HG03064 (cell line): ENCODE results near the gene DHX40.
"Not testable (repeated sequence)": the region's sequence is repeated elsewhere in the genome, so short reads cannot be mapped to it uniquely, and the experiment has no call there.

Experiments used
- ATAC-seq: cut with Tn5 transposase; IDR thresholded peaks from one replicate; pipeline ENCODE4 v1.9.1; 2021; ENCODE audit warnings: low read depth; ENCODE audit not compliant: unreplicated experiment

The DHX40 gene

GRCh38 chr17:59565171-59565958 is at the start of gene DHX40:
Gene DHX40 (plus strand): TSS chr17:59565610. CDS start chr17:59565672, 62 bp downstream.
- no peak for ATAC-seq

- ATAC-seq, result no peak
Observed at GRCh38 chr17:59516451-59516850, 49.0 kb upstream of the DHX40 start.

GRCh38 chr17:59519132-59519531 is 46.3 kb upstream of the DHX40 start:
- ATAC-seq, result no peak

GRCh38 chr17:59520251-59520650 is 45.2 kb upstream of the DHX40 start:
- no peak for ATAC-seq

GRCh38 chr17:59521465-59522126 is 43.8 kb upstream of the DHX40 start:
- ATAC-seq, result no peak

GRCh38 chr17:59524930-59525329 is 40.5 kb upstream of the DHX40 start:
- ATAC-seq, result not testable (repeated sequence)

- ATAC-seq, result no peak
Observed at GRCh38 chr17:59525668-59526067, 39.7 kb upstream of the DHX40 start.

- no peak for ATAC-seq
Observed at GRCh38 chr17:59526451-59526850, 39.0 kb upstream of the DHX40 start.

GRCh38 chr17:59527325-59527917 is 38.0 kb upstream of the DHX40 start:
- ATAC-seq, result no peak

GRCh38 chr17:59527931-59528330 is 37.5 kb upstream of the DHX40 start:
- ATAC-seq, result no peak

GRCh38 chr17:59530531-59530930 is 34.9 kb upstream of the DHX40 start:
- ATAC-seq, result no peak

GRCh38 chr17:59533694-59534093 is 31.7 kb upstream of the DHX40 start:
- ATAC-seq, result no peak

GRCh38 chr17:59534583-59534982 is 30.8 kb upstream of the DHX40 start:
- ATAC-seq, result no peak

- no peak for ATAC-seq
Observed at GRCh38 chr17:59538195-59538909, 27.1 kb upstream of the DHX40 start.

- no peak for ATAC-seq
Observed at GRCh38 chr17:59542960-59543635, 22.3 kb upstream of the DHX40 start.

- no peak for ATAC-seq
Observed at GRCh38 chr17:59545942-59546341, 19.5 kb upstream of the DHX40 start.

- ATAC-seq, result no peak
Observed at GRCh38 chr17:59547131-59547915, 18.1 kb upstream of the DHX40 start.

GRCh38 chr17:59548985-59549384 is 16.4 kb upstream of the DHX40 start:
- not testable (repeated sequence) for ATAC-seq

- ATAC-seq, result no peak
Observed at GRCh38 chr17:59550703-59551102, 14.7 kb upstream of the DHX40 start.

GRCh38 chr17:59558039-59558438 is 7.4 kb upstream of the DHX40 start:
- no peak for ATAC-seq
